DND-41 (cell line): ENCODE measurements around the gene NKTR.

ENCODE experiments used
- CTCF ChIP-seq: IDR thresholded peaks from 2 replicates; pipeline ENCODE4 v1.5.1; 2012; ENCODE audit warnings: borderline replicate concordance, low read length, moderate library complexity, mild to moderate bottlenecking; ENCODE audit not compliant: poor library complexity, severe bottlenecking; ENCODE audit errors: extremely low read depth
- EZH2 ChIP-seq: IDR thresholded peaks from 3 replicates; pipeline ENCODE4 v1.6.1; 2012; ENCODE audit warnings: borderline replicate concordance, low read depth, mild to moderate bottlenecking, moderate library complexity, low read length, inconsistent platforms; ENCODE audit not compliant: severe bottlenecking

GRCh38 chr3:42674146-42674545 is 73.7 kb downstream of the NKTR start:
- TF ChIP-seq CTCF (no peak), EZH2 (no peak)
